ENCODE data around the gene RPS19. TPM values are rescaled to one million over a fixed set of nuclear protein-coding genes. Genes with fewer than 3 reads are reported as not detected.

RPS19 gene
- total RNA-seq, 1 donor from 2014 or later, result 611 TPM

- H3K4me3 ChIP-seq, result no peak overlapping the region
- intact Hi-C loops (cut with micrococcal nuclease), result no loop called here
- H3K27me3 ChIP-seq (ENCODE audit: low read depth), result no peaks in the 10 kb centered on the region
- no peaks in the 10 kb centered on the region for H3K36me3 ChIP-seq
- H3K4me1 ChIP-seq, result peaks cover 30% of the 10 kb centered on the region
- no peak for TF ChIP-seq CTCF (IDR thresholded peaks at IDR 0.05; ENCODE audit: borderline replicate concordance)
- no peaks in the 10 kb centered on the region for H3K9me3 ChIP-seq (replicated peaks)
- no peak for DNase-seq
- no peak overlapping the region for H3K27ac ChIP-seq (replicated peaks)
These were observed 20.3 kb downstream of the RPS19 start for GRCh38 chr19:41880329-41880708.

GRCh38 chr19:41882568-41883462 lies 22.8 kb downstream of the RPS19 start, which contains the start of gene ARHGEF1:
ARHGEF1 (plus strand) TSS chr19:41883184; CDS start chr19:41888083, 4,899 bp downstream.
- Histone ChIP-seq H3K4me1 (peaks cover 55% of the 10 kb centered on the region), H3K27me3 (ENCODE audit: low read depth) (no peaks in the 10 kb centered on the region)
- intact Hi-C loops (cut with micrococcal nuclease), result no loop called here

GRCh38 chr19:41883463-41883820 lies 23.4 kb downstream of the RPS19 start:
- TF ChIP-seq CTCF (IDR thresholded peaks at IDR 0.05; ENCODE audit: borderline replicate concordance), result no peak
- H3K4me1 ChIP-seq, result peaks cover 59% of the 10 kb centered on the region
- intact Hi-C loops (cut with micrococcal nuclease), result no loop called here

More at GRCh38 chr19:41882568-41883462, 22.8 kb downstream of the RPS19 start, which contains the start of gene ARHGEF1:
- H3K4me3 ChIP-seq, result peak within 1 kb of the TSS; percentile 97
- DNase-seq, result peak; percentile 77
- TF ChIP-seq CTCF (IDR thresholded peaks at IDR 0.05; ENCODE audit: borderline replicate concordance), result no peak
- peak within 1 kb of the TSS; percentile 96 for H3K27ac ChIP-seq (replicated peaks)
- H3K9me3 ChIP-seq (replicated peaks), result no peaks in the 10 kb centered on the region
- H3K36me3 ChIP-seq, result no peaks in the 10 kb centered on the region

GRCh38 chr19:41883821-41884733 lies 24.0 kb downstream of the RPS19 start:
- H3K27ac ChIP-seq (replicated peaks), result peak overlapping the region; percentile 96
- peak; percentile 39 for TF ChIP-seq CTCF (IDR thresholded peaks at IDR 0.05; ENCODE audit: borderline replicate concordance)
- H3K9me3 ChIP-seq (replicated peaks), result no peaks in the 10 kb centered on the region
- peak overlapping the region; percentile 97 for H3K4me3 ChIP-seq
- H3K36me3 ChIP-seq, result peaks cover 6% of the 10 kb centered on the region
- intact Hi-C loops (cut with micrococcal nuclease), result no loop called here
- peak; percentile 94 for DNase-seq
- peaks cover 59% of the 10 kb centered on the region for H3K4me1 ChIP-seq
- H3K27me3 ChIP-seq (ENCODE audit: low read depth), result no peaks in the 10 kb centered on the region

More at GRCh38 chr19:41883463-41883820, 23.4 kb downstream of the RPS19 start:
- Histone ChIP-seq H3K4me3 (peak overlapping the region; percentile 97), H3K36me3 (no peaks in the 10 kb centered on the region), H3K27ac (replicated peaks) (peak overlapping the region; percentile 96), H3K27me3 (ENCODE audit: low read depth) (no peaks in the 10 kb centered on the region), H3K9me3 (replicated peaks) (no peaks in the 10 kb centered on the region)
- DNase-seq, result no peak
